Activated CD4-positive, alpha-beta T cell treated with anti-CD3 and anti-CD28 coated beads, Interleukin-2, amount 10 ng/mL, durations not matched to agents 7 days and 5 days (primary cell): Measurements from ENCODE around the gene NR1H4. TPM values are rescaled to one million over a fixed set of nuclear protein-coding genes. Genes with fewer than 3 reads are reported as not detected.
"Not testable (repeated sequence)": the region's sequence is repeated elsewhere in the genome, so short reads cannot be mapped to it uniquely, and the experiment has no call there.

ENCODE experiments used
- CTCF ChIA-PET: fragments of 350-600 bp; sonication (Branson Sonifier 250); formaldehyde crosslinking; loops from one replicate; lab custom pipeline; 2021; ENCODE audit warnings: antibody characterized with exemption; lab: Charles Lee
- POLR2A ChIA-PET: fragments of 350-600 bp; sonication (Branson Sonifier 250); formaldehyde crosslinking; loops from one replicate; lab custom pipeline; 2021; ENCODE audit warnings: antibody characterized with exemption; lab: Charles Lee
- DNase-seq: peaks from one replicate; pipeline ENCODE4 v3.0.0-alpha.2; 2020
- H3K27ac Mint-ChIP-seq: one replicate; pipeline ENCODE4 v1.8.0; 2021; ENCODE audit warnings: mild to moderate bottlenecking, moderate library complexity, mixed read lengths
- H3K27me3 Mint-ChIP-seq: one replicate; pipeline ENCODE4 v1.8.0; 2021; ENCODE audit warnings: mixed read lengths
- H3K36me3 Mint-ChIP-seq: one replicate; pipeline ENCODE4 v1.8.0; 2021; ENCODE audit warnings: low read depth, mixed read lengths
- H3K4me1 Mint-ChIP-seq: one replicate; pipeline ENCODE4 v1.8.0; 2021; ENCODE audit warnings: mixed read lengths
- H3K4me3 Mint-ChIP-seq: one replicate; pipeline ENCODE4 v1.8.0; 2021; ENCODE audit warnings: mild to moderate bottlenecking, moderate library complexity, mixed read lengths
- H3K9me3 Mint-ChIP-seq: one replicate; pipeline ENCODE4 v1.8.0; 2021; ENCODE audit warnings: mixed read lengths
- total RNA-seq, 2 experiments: library from RNA; stranded (reverse); gene quantifications; one replicate each; pipeline ENCODE4 v1.2.3, GENCODE V29; 2021

Gene NR1H4
- total RNA-seq, 2 experiments from 2014 or later: not detected

- H3K4me1 Mint-ChIP-seq: no peaks in the 10 kb centered on the region
- H3K9me3 Mint-ChIP-seq: no peaks in the 10 kb centered on the region
- H3K4me3 Mint-ChIP-seq: no peak overlapping the region
- H3K36me3 Mint-ChIP-seq: no peaks in the 10 kb centered on the region
- DNase-seq: no peak
- POLR2A ChIA-PET: no interaction called here
- H3K27ac Mint-ChIP-seq: no peak overlapping the region
- H3K27me3 Mint-ChIP-seq: no peaks in the 10 kb centered on the region
- CTCF ChIA-PET: no interaction called here
Observed at GRCh38 chr12:100601626-100602025, 128.0 kb downstream of the NR1H4 start.

- H3K4me3 Mint-ChIP-seq, DNase-seq, H3K27ac Mint-ChIP-seq, CTCF ChIA-PET, H3K4me1 Mint-ChIP-seq, H3K36me3 Mint-ChIP-seq, H3K9me3 Mint-ChIP-seq, H3K27me3 Mint-ChIP-seq, POLR2A ChIA-PET: not testable (repeated sequence)
Observed at GRCh38 chr12:100602997-100603396, 129.3 kb downstream of the NR1H4 start.

- Mint-ChIP-seq H3K27me3 (peaks cover 1% of the 10 kb centered on the region), H3K27ac (no peak overlapping the region), H3K9me3 (no peaks in the 10 kb centered on the region), H3K4me1 (no peaks in the 10 kb centered on the region), H3K4me3 (no peak overlapping the region), H3K36me3 (no peaks in the 10 kb centered on the region)
- ChIA-PET CTCF (no interaction called here), POLR2A (no interaction called here)
- no peak for DNase-seq
Observed at GRCh38 chr12:100608776-100609175, 135.1 kb downstream of the NR1H4 start.

- H3K9me3 Mint-ChIP-seq: no peaks in the 10 kb centered on the region
- no peak overlapping the region for H3K27ac Mint-ChIP-seq
- DNase-seq: no peak
- ChIA-PET CTCF (no interaction called here), POLR2A (no interaction called here)
- no peak overlapping the region for H3K4me3 Mint-ChIP-seq
- peaks cover 1% of the 10 kb centered on the region for H3K27me3 Mint-ChIP-seq
- H3K4me1 Mint-ChIP-seq: no peaks in the 10 kb centered on the region
- no peaks in the 10 kb centered on the region for H3K36me3 Mint-ChIP-seq
Observed at GRCh38 chr12:100610666-100611430, 137.2 kb downstream of the NR1H4 start.

GRCh38 chr12:100612606-100613005 lies 138.9 kb downstream of the NR1H4 start:
- CTCF ChIA-PET: no interaction called here
- Mint-ChIP-seq H3K9me3 (no peaks in the 10 kb centered on the region), H3K4me1 (no peaks in the 10 kb centered on the region)

More at GRCh38 chr12:100612606-100613005, 138.9 kb downstream of the NR1H4 start:
- H3K27ac Mint-ChIP-seq: no peak overlapping the region
- peaks cover 1% of the 10 kb centered on the region for H3K27me3 Mint-ChIP-seq
- POLR2A ChIA-PET: no interaction called here
- no peak overlapping the region for H3K4me3 Mint-ChIP-seq
- no peaks in the 10 kb centered on the region for H3K36me3 Mint-ChIP-seq
- no peak for DNase-seq

Other genes with a start within 250 kb of the NR1H4 start
- gene DEPDC4, start 206.8 kb upstream of the NR1H4 start, total RNA-seq: 1 to 10 TPM; 1.4 to 2.1 TPM
- gene SCYL2, start 206.7 kb upstream of the NR1H4 start, total RNA-seq: 10 to 100 TPM; 32.1 to 33.3 TPM
- not detected for gene SLC17A8, start 116.8 kb upstream of the NR1H4 start, total RNA-seq
- 1 to 10 TPM; 4.4 to 6.5 TPM for gene GAS2L3, start 99.8 kb downstream of the NR1H4 start, total RNA-seq